A673 (cell line): ENCODE measurements around the gene PLCXD3.

Source experiments
- CTCF ChIP-seq: fragments of 300-800, 200-600 bp; sonication (generic); conservative IDR thresholded peaks from 2 replicates; pipeline ENCODE4 v1.5.1; 2017; ENCODE audit warnings: low read depth, mild to moderate bottlenecking, antibody characterized with exemption, low read length, moderate library complexity, mixed read lengths
- EZH2 ChIP-seq: fragments of 200-600 bp; sonication (generic); IDR thresholded peaks from 2 replicates; pipeline ENCODE4 v1.6.1; 2017; ENCODE audit warnings: borderline replicate concordance, low read depth, mild to moderate bottlenecking, mixed read lengths, antibody characterized with exemption, low read length; ENCODE audit not compliant: poor library complexity, severe bottlenecking

GRCh38 chr5:41414598-41414997 is 95.8 kb downstream of the PLCXD3 start:
- no peak for TF ChIP-seq EZH2
- TF ChIP-seq CTCF = no peak
